ENCODE results near the gene PGP.
A peak's percentile ranks its signal among the peaks of the same experiment; 100 is the strongest.

The PGP gene

DNA sequence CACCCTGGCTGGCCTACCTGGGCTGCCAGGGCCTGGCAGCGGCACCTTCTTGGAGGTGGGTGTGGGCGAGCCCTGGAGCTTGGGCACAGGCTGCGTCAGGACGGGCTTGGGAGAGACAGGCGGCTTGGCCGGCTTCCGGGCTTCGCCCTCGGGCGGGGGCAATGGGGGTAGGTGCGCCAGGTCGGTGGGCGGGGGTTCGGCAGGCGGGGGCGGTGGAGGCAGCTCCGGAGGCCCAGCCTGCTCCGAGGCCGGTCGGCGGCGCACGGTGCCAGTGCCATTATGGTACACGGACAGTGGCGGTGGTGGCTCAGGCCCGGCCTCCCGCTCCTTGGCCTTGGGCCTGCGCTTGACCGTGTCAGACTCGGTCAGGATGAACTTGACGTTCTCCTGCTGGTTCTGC lies 35.1 kb downstream of the PGP start:
- no peak for DNase-seq

DNA sequence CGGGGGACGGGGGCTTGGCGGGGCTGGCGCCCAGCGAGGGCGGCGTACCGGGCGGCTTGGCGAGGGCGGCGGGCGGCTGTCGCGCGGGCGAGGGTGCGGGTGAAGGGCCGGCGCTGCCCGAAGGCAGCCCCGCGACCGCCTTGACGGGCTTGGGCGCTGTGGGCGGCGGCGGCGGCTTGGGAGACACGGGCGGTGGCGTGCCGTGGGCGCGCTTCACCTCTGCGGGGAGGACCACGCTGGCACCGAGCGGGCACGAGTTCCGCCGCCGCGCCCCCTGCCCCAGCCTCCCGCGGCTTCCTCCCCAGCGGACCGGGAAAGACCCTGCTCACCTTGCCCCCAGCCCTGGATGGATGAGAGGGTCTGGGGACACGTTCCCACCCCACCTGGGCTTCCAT lies 35.5 kb downstream of the PGP start:
- no peak for DNase-seq

DNA sequence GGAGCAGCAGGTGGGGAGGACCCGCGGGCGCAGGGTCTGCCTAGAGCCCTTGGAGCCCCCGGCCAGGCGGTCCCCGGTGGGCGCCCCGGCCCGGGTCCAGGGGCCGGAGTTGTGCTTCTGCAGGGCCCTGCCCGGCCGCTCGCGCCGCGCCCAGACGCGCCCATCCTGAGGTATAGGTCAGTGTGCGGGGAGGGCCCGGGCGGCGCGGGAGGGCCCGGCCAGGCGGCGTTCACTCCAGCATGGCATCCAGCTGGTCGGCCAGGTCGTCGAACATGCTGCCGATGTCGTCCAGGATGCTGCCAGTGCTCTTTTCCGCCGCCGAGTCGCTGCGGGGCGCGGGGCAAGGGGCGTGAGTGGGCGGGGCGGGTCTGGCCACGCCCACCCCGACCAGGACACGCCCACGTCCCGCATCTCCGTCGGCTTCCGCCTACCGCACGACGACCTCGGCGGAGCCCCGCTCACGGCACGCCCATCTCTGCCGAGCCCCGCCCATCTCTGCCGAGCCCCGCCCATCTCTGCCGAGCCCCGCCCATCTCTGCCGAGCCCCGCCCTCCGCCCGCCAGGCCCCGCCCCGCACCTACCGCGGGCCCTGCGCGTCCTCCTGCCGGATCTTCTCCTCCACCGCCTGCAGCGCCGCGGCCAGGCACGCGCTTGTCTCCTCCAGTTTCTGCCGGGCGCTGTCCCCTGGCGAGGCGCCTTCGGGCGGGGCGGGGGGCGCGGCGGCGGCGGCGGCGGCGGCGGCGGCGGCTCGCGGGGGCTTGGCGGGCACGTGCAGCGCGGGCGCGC lies 36.1 kb downstream of the PGP start:
- DNase-seq: peak; percentile 26

DNA sequence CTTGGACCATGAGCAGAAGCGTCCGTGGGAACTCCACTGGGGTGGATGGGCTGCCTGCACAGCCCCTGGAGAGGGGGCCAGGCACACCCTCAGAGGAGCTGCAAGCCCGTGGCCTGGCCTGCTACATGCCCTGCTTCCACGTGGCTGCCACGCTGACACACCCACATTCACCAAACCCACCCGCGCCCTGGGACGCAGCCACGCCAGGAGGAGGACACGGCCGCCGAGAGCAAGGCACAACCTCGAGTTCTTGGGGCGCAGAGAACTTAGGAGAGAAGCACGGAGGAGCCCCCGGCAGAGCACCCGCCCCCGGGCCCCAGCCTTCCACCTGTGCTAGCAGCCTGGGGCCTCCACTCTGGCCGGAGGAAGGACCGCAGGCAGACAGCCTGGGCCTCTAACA lies 37.1 kb downstream of the PGP start:
- DNase-seq: no peak

DNA sequence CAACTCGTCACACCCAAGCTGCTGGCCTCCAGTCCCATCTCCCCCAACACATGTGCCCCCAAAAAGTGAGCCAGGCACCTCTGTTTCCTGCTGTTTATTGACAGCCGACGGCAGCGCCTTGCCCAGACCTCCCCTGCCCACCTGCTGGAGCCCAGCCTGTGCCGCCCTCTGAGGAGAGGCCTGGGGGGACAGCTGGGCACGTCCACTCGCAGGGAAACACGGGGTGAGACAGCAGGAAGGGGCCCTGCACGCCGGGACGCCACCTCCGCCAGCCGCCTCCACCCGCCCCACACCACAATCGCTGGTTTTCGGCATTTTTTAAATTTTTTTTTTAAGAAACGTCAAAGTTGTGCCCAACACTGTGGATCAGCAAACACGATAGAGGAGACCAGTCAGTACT lies 37.5 kb downstream of the PGP start:
- DNase-seq: no peak

DNA sequence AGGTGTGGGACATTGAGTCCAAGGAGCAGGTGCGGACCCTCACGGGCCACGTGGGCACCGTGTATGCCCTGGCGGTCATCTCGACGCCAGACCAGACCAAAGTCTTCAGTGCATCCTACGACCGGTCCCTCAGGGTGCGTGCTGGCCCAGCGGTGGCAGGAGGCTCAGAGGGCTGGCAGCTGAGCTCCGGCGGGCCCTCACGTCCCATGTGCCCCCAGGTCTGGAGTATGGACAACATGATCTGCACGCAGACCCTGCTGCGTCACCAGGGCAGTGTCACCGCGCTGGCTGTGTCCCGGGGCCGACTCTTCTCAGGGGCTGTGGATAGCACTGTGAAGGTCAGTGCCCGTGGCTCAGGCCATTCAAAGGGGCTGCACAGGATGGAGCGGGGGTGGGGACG lies 38.6 kb downstream of the PGP start:
- DNase-seq: no peak

DNA sequence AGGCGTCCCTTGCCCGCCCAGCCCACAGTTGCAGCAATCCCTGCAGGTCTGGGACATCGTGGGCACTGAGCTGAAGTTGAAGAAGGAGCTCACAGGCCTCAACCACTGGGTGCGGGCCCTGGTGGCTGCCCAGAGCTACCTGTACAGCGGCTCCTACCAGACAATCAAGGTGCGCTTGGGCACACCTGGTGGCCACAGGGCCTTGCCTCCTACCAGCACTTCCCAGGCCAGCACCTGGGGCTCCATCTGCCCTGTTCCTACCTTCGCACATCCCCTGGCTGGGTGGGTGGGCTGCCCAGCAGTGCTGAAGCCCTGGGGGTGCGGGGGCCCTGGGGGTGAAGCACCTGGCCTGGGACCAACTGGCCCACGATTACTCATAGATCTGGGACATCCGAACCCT lies 39.2 kb downstream of the PGP start:
- no peak for DNase-seq

DNA sequence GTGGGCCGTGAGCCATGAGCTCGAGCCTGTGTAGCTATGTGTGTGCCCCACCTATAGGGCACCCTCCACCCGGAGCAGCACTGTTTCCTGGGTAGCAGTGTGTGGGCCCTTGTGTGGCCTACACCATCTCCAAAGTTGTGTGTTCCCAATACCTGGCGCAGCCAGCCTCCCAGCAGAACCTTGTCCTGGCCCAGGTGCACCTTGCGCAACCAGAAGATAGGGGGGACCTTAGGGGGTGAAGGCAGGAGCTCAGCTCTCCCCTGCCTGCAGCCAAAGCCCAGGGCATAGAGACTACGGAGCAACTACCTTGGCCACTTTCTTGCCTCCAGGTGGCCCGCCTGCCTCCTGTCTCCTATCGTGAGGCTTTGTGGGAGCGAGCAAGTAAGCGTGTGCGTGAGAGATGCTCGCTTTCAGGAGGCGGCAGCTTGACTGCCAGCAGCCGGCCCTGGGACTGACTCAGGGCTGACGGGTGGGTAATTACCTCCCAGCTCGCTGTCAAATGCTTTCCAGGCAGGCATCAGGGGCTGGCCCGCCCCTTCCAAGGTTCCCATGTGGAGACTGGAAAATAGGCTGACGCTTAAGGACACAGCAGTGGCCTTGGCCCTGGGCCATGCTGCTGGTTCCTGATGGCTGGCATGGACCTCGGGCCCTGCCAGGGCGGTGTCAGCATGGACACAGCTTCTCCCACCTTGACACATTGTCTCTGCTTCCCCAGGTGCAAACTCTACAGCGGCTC lies 40.1 kb downstream of the PGP start:
- no peak for DNase-seq

DNA sequence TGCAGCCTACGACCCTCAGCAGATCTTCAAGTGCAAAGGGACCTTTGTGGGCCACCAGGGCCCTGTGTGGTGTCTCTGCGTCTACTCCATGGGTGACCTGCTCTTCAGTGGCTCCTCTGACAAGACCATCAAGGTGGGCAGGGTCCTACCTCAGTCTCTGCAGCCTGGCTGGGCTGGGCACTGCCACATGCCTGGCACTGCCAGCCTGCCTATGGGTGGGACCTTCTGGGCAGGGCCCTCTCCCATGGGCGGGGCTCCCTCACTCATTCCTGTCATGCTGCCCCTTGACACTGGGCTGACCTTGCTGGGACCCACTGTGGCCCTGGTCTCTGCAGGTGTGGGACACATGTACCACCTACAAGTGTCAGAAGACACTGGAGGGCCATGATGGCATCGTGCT lies 40.7 kb downstream of the PGP start:
- no peak for DNase-seq

DNA sequence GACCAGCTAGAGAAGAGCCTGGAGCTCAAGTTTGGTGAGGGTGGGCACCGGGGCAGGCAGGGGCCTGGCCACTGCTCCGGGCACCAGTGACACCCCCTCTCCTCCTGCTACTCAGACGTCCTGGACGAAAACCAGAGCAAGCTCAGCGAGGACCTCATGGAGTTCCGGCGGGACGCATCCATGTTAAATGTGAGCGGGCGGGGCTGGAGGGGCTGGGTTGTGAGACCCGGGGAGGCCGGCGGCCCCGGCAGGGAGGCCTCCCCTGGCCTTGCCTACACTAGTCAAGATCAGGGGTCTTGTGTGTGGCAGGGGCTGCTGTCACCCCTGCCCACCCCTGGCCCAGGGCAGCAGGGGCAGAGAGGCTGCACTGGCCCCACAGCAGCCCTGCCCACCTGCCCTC lies 41.3 kb downstream of the PGP start:
- no peak for DNase-seq

DNA sequence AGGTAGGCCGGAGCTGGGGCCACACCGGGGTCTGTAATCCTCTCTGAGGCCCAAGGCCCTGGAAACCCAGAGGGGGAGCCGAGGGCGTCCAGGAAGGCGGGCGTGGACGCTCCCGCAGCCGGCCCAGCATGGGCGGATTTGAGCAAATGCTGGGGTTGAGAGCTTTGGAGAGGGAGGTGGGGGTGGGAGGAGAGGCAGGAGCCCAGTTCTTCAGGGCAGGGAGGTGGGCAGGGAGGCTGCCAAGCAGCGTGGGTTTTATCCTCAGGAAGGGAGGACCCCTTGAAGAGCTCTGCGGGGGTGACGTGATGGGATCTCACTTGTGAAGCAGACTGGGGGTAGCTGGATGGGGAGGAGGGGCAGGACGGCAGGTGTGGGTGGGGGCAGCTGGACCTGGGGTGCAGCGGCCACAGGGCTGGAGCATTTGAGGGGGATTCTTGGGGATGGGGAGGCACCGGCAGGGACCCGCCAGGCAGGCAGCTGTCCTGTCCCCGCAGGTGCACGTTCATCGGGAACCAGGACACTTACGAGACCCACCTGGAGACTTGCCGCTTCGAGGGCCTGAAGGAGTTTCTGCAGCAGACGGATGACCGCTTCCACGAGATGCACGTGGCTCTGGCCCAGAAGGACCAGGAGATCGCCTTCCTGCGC lies 41.8 kb downstream of the PGP start:
- no peak for DNase-seq

DNA sequence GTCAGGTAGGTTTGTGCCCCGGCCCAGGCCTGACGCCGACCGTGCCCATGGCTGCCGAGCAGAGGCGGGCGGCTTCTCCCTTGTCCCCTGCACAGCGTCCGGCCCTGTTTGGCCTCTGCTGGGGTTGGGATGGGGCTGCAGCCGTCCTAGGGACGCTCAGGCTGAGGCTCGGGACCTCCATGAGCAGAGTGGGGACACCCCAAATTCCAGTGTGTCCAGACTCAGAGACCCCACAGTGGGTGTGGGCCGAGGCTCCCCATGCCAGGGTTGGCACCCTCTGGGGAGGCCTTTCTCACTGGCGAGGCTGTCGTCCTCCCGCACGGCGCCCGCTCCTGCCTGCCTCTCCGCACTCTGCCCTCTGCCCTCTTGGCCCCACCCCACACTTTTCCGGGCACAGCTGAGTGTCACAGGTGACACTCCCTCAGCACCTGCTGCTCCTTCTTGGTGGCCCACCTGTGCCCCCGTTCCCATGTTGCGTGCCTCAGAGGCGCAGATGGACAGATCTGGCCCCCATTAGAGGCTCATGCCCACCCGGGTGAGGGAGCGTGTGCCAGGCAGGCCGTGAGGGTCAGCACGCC lies 43.0 kb downstream of the PGP start:
- DNase-seq: no peak

DNA sequence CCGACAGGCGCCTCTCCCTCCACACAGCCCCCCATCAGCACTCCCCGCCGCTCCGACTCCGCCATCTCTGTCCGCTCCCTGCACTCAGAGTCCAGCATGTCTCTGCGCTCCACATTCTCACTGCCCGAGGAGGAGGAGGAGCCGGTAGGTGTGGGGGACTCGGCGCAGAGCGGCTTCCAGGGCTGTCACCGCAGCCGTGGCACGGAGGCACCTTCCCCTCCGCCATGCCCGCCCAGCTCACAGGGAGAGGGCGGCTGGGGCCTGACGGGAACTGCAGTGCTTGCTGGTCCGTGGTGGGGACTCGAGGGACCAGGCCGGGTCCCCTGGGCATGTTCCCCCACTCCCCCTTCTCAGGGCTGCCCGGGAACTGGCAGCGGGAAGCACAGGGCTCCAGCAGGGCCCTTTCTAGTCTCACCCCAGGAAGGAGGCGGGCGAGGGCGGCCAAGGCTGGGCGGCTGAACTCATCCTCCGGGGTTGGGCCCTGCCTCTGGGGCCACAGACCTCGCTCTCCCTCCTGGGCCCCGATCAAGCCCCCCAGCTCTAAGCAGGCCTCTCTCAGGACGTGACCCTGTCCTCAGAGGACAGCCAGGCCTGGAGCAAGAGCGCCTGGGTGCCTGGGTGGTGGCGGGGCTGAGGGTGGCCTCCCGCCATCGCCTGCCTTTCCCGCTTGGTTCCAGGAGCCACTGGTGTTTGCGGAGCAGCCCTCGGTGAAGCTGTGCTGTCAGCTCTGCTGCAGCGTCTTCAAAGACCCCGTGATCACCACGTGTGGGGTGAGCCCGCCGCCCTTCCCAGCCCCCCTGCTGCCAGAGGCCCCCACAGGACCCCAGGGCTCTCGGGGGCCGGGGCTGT lies 43.8 kb downstream of the PGP start:
- no peak for DNase-seq

DNA sequence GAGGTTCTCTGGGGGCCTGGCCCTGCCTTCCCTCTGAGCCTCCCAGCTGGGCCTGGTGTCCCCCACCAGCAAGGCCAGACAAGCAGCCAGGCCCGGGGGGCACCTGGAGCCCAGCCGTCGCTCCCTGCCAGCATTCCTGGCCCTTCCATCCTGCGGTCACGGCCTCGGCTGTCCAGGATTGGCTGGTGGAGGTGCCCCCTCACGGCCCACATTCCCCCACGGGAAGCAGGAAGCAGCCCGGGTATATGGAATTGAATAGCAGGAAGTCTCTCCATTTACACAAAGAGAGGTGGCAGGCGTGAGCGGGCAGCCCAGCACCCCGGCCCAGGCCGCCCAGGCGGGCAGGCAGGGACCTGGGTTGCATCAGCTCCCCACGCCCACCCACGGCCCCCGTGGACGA lies 44.6 kb downstream of the PGP start:
- no peak for DNase-seq

DNA sequence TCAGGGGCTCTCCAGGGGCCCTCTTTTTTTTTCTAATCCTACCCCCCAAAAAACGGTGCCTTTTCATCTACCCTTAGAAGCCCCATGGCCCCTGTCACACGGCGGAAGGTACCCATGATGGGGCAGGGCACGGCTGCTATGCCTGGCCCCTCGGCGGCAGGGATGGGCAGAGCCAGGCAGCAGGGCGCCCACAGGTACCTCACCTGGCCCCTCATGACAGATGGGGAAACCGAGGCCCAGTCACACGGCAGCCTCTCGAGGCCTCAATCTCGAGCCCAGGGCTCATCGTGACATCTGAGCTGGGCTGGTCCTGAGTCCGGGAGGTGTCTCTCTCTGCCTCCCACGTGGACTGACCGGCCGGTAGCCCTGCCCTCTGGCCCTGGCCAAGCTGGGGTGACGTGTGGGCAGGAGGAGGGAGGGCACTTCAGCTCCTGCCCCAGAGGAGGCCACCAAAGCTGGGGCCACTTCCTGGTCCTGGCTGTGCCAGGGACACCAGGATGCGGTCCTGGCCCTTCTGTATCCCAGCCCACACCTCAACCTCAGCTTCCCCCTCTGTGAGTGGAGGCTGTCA lies 47.5 kb downstream of the PGP start:
- no peak for DNase-seq

DNA sequence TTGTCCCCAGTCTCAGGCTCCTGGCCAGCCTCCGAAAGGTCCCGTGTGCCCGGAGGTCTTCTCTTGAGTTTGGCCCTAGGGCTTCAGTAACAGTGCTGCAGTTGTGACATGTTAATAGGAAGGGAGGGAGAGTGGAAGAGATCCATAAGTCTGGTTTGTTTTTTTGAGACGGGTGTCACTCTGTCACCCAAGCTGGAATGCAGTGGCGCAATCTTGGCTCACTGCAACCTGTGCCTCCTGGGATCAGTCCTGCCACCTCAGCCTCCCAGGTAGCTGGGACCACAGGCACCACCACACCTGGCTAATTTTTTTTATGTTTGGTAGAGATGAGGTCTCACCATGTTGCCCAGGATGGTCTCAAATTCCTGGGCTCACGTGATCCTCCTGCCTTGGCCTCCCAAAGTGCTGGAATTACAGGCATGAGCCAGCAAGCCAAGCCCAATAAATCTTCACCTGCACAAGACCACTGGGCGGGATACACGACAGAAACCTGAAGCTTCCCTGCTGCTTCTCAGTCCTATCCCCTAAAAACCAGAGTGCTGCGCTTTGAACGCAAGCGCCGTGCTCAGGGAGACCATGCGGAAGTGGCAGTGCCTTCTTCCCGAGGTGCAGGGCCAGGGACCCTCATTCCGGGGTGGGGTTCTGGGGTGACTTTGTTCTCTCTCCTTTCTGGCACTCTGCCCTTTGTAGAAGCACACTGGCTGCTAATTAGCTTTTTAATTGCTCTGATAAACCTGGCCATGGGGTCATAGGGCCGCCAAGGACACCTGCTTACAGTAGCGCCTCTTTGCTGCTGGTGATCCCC lies 48.2 kb downstream of the PGP start:
- no peak for DNase-seq

DNA sequence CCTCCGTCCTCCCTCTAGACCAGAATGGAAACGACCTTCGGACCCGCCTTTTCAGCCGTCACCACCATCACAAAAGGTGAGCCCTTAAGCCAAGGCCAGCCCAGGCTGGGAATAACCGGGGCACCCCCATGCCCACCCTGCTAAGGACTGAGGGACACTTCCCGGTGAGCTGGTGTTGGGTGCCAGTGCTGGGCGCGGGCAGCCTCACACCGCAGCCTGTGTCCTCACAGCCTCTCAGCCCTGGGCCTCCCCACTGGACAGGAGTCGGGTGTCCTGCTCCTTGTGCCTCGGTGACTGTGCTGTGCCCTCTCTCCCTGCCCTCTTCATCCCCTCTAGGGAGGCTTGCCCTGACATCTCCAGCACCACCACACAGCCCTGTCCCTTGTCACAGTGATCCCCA lies 48.8 kb downstream of the PGP start:
- no peak for DNase-seq

DNA sequence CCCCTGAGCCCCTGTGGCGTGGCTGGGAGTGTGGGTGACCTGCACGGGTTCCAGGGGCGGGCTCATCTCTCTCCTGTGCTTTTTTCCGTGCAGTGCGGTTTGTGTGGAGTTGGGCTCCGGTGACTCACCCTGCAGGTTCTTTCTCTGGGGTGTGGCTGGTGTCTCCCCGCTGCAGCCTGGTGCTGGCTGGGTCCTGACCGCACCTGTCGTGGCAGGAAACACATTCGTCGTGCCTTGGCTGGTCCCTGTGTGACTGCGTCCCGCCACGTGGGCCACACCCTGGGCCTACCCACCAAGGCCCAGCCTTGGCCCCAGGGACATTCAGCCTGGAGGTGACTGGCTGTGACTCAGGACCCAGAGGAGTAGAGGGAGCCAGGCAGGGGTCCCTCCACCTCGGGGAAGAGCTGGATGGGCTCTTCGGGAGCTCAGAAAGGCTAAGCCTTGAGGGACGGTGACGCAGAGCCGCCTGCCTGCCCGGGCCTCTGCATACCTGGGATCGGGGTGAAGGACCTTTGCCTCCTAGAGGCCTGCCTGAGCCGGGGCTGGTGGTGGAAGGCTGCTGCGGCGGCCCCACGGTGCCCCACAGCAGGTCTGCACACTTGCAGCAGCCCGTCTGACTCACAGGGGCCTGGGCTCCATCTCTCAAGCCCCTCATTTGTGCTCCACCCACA lies 51.3 kb downstream of the PGP start:
- DNase-seq: no peak

DNA sequence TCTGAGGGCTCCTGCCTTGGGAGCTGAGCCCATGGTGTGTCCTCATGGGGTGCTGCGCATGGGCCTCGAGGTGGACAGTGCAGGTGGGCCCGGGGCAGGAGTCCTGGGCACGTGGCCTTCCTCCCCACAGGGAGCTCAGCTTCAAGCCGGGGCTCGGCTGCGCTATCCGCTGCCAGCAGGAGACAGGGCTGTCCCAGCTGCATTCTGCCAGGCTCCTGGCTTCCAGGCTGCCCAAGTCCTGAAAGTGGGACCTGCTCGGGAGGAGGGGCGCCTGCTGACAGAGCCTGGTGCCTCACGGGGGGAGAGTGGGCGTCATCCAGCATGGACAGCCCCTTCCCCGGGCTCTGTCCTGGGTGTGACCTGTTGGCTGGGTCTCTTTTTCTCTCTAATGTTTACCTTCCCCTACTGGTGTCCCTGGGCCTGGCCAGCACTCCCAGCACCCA lies 51.9 kb downstream of the PGP start:
- no peak for DNase-seq

DNA sequence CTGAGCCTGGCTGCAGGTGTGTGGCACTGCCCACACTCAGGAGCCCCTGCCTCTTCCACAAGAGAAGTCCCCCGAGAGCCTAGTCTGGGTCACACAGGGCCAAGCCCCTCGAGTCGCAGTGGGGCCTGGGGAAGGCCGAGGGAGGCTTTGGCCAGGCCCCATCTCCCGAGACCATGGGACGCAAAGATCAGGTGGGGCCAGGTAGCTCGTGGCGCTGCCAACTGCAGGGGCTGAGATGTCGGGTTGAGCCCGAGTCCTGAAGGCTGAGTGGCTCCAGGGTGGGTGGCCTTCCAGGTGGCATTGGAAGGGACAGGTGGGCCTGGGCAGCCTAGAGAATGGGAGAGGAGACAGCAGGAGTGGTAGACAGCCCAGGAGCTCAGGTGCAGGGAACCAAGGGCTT lies 52.7 kb downstream of the PGP start:
- no peak for DNase-seq
